ENCODE data around the gene POLR2E. TPM values are rescaled to one million over a fixed set of nuclear protein-coding genes. Genes with fewer than 3 reads are reported as not detected.

POLR2E gene
- total and polyA plus RNA-seq, 2 donors (not counting 1 experiment from before 2014, with no cell fraction given): 103 to 121 TPM

DNA sequence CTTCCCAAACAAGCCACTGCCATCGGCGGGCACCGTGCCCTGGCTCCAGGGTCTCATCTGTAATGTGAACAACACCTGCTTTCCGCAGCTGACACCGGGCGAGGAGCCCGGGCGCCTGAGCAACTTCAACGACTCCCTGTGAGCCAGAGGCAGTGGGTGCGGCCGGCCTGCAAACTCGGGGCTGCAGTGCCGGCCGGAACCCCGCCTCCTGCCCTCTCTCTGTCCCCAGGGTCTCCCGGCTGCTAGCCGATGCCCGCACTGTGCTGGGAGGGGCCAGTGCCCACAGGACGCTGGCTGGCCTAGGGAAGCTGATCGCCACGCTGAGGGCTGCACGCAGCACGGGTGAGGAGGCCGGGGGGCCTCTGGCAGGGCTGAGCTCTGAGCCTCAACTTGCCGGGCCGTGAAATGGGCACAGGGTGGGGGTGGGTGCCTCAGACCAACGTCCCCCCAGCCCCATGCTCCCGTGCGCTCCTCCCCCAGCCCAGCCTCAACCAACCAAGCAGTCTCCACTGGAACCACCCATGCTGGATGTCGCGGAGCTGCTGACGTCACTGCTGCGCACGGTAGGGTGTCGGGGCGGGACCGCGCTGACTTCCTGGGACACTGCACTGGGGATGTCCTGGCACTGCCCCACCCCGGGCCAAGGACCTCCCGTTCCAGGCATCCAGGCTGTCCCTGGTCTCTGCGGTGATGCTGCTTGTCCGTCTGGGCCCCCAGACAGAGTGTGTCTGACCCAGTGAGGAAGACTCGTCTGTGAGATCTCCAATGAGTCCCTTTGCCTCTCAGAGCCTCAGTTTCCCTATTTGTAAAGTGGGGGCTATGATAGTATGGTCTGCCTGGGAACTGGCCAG lies 53.1 kb downstream of the POLR2E start:
- POLR2A ChIA-PET: interaction anchor here (1.0 to 6.8 kb wide), 6 partner anchors 14 to 48 kb away, joined by 5 to 91 read pairs (median 8); partner anchors contain the start of genes CNN2 and RNU6-2

More for the DNA sequence above, 53.1 kb downstream of the POLR2E start:
- Mint-ChIP-seq H3K27ac (no peak overlapping the region), H3K9me3 (ENCODE audit: insufficient read depth) (no peaks in the 10 kb centered on the region), H3K4me1 (peaks cover 44% of the 10 kb centered on the region), H3K27me3 (no peaks in the 10 kb centered on the region), H3K4me3 (peak overlapping the region; percentile 19)
- DNase-seq (no peak), ATAC-seq (ENCODE audit: low read depth) (no peak)
- Histone ChIP-seq H2AFZ (ENCODE audit: insufficient read depth, low read depth, low read length, poor library complexity, severe bottlenecking) (no peak overlapping the region), H3K4me3 (ENCODE audit: control extremely low read depth in 1 of 5, extremely low read depth in 1 of 5, insufficient read depth in 1 of 5, low read depth in 2 of 5, low read length in 4 of 5) (peak overlapping the region in 1 of 5 experiments; percentile 75), H3K4me2 (replicated peaks; ENCODE audit: low read depth, low read length, poor library complexity, severe bottlenecking) (peak overlapping the region; percentile 92), H3K27ac (ENCODE audit: low read length in 2 of 2) (no peak overlapping the region), H4K20me1 (ENCODE audit: control insufficient read depth, insufficient read depth, low read length, poor library complexity, severe bottlenecking) (peaks cover 65% of the 10 kb centered on the region), H3K4me1 (ENCODE audit: control insufficient read depth in 2 of 2, insufficient read depth in 2 of 2, low read length in 2 of 2) (peaks cover 31 to 57% of the 10 kb centered on the region in 2 donors), H3K9me3 (ENCODE audit: control extremely low read depth in 1 of 3, control insufficient read depth in 2 of 3, insufficient read depth in 1 of 3, low read length in 2 of 3) (peaks cover 0 to 4% (median 0%) of the 10 kb centered on the region in 3 donors), H3K9ac (ENCODE audit: low read length) (no peak overlapping the region), H3K27me3 (replicated peaks in 1 of 4; ENCODE audit: control extremely low read depth in 1 of 4, control insufficient read depth in 3 of 4, insufficient read depth in 4 of 4, low read length in 3 of 4) (no peaks in the 10 kb centered on the region), H3K36me3 (replicated peaks in 1 of 2; ENCODE audit: control extremely low read depth in 1 of 2, control insufficient read depth in 1 of 2, extremely low read depth in 1 of 2, insufficient read depth in 2 of 2, low read length in 1 of 2) (peaks cover 0 to 49% of the 10 kb centered on the region in 2 experiments), H3K79me2 (ENCODE audit: control insufficient read depth, insufficient read depth, low read length) (peaks cover 53% of the 10 kb centered on the region)
- CTCF ChIA-PET: interaction anchor here (1.2 to 1.5 kb wide), 3 partner anchors 13 to 23 kb away, joined by 3 to 4 read pairs (median 4); no protein-coding TSS in a partner anchor
- intact Hi-C loops (cut with micrococcal nuclease): no loop called here
- WGBS (ENCODE audit: insufficient coverage): 94% methylated on average over 41 of the region's 43 CpGs
- TF ChIP-seq EZH2 (IDR thresholded peaks at IDR 0.05; ENCODE audit: borderline replicate concordance, insufficient read depth, low read depth, low read length, poor library complexity, severe bottlenecking): no peak
- no peak for TF ChIP-seq CTCF (IDR thresholded peaks at IDR 0.05)

All from B cell (primary cell).